K562 (cell line): ENCODE results near the gene SLC9C2. TPM values are rescaled to one million over a fixed set of nuclear protein-coding genes. Genes with fewer than 3 reads are reported as not detected.

Experiments
- ATAC-seq: fragments of 200-7000 bp; cut with Tn5 transposase; 3 replicates; pipeline ENCODE4 v1.9.1; 2020; ENCODE audit warnings: moderate library complexity
- BruUV-seq: library from RNA; stranded (reverse); fragments of 400-500 nt; replicated peaks from 2 replicates; lab custom pipeline; 2021; lab: Mats Ljungman, UMichigan
- CTCF ChIA-PET: fragments of 300-600 bp; formaldehyde crosslinking; extraction: SDS; loops from one replicate; lab custom pipeline; 2021; ENCODE audit warnings: low intra/inter-chr PET ratio; lab: Yijun Ruan, JAX
- POLR2A ChIA-PET: fragments of 300-600, 350-650 bp; sonication (Branson Sonifier 250); formaldehyde crosslinking; extraction: SDS; loops from one replicate; lab custom pipeline; 2021; ENCODE audit warnings: antibody characterized with exemption, inconsistent platforms; lab: Yijun Ruan, JAX
- DNase-seq, 4 experiments: peaks; one replicate each; pipeline versions ENCODE4 v3.0.0 to v3.0.0-alpha.2; 2011 to 2018; ENCODE audit warnings: low spot score in 3 of 4, mixed read lengths in 3 of 4; ENCODE audit errors: extremely low read depth in 1 of 4
- FAIRE-seq: peaks from 2 replicates; lab custom pipeline; 2011; peaks lifted over from hg19 to GRCh38; lab: Jason Lieb, UNC
- H2AFZ ChIP-seq: 2 replicates; pipeline ENCODE4 v1.6.0; 2011; ENCODE audit warnings: low read depth, low read length, control low read depth, inconsistent platforms
- H3K27ac ChIP-seq: fragments of 200-600 bp; 3 replicates; pipeline ENCODE4 v1.8.0; 2011; ENCODE audit warnings: low read depth, mild to moderate bottlenecking, control low read depth, inconsistent platforms, low read length, moderate library complexity, mixed read lengths; ENCODE audit errors: extremely low read depth
- H3K27me3 ChIP-seq, 2 experiments: fragments of 300-600 bp in 1 of 2; 2 replicates in 1 of 2; 3 replicates in 1 of 2; pipeline versions ENCODE4 v1.6.0 to v1.8.0; 2011; ENCODE audit warnings: inconsistent platforms in 2 of 2, low read length in 2 of 2, mild to moderate bottlenecking in 1 of 2, mixed read lengths in 1 of 2, moderate library complexity in 1 of 2; ENCODE audit not compliant: control insufficient read depth in 2 of 2, insufficient read depth in 2 of 2
- H3K36me3 ChIP-seq: fragments of 300-600 bp; 3 replicates; pipeline ENCODE4 v1.8.0; 2011; ENCODE audit warnings: mild to moderate bottlenecking, low read length, inconsistent platforms; ENCODE audit not compliant: control insufficient read depth, insufficient read depth
- H3K4me1 ChIP-seq, 2 experiments: fragments of 200-600 bp in 1 of 2; replicated peaks in 1 of 2; 2 replicates in 1 of 2; 3 replicates in 1 of 2; pipeline versions ENCODE4 v1.5.1 to v1.8.0; 2011; ENCODE audit warnings: inconsistent platforms in 2 of 2, low read length in 2 of 2, mild to moderate bottlenecking in 1 of 2, mixed read lengths in 1 of 2, moderate library complexity in 1 of 2; ENCODE audit not compliant: control insufficient read depth in 2 of 2, insufficient read depth in 2 of 2
- H3K4me2 ChIP-seq: 2 replicates; pipeline ENCODE4 v1.6.1; 2011; ENCODE audit warnings: low read length, control low read depth, inconsistent platforms, mixed read lengths; ENCODE audit not compliant: insufficient read depth
- H3K4me3 ChIP-seq: fragments of 200-600 bp; sonication (generic), shearing (Covaris generic); 2 replicates; pipeline ENCODE4 v1.5.1; 2016; ENCODE audit warnings: control low read depth, inconsistent platforms
- H3K79me2 ChIP-seq: fragments of 200-600 bp; 3 replicates; pipeline ENCODE4 v1.8.0; 2011; ENCODE audit warnings: low read length, inconsistent platforms; ENCODE audit not compliant: control insufficient read depth, insufficient read depth
- H3K9ac ChIP-seq, 2 experiments: 2 replicates each; pipeline versions ENCODE4 v1.6.0 to v1.6.1; 2011; ENCODE audit warnings: low read depth in 2 of 2, low read length in 2 of 2, control low read depth in 1 of 2, inconsistent platforms in 1 of 2, mild to moderate bottlenecking in 1 of 2, mixed read lengths in 1 of 2; ENCODE audit not compliant: insufficient read depth in 1 of 2
- H3K9me1 ChIP-seq: one replicate; pipeline ENCODE4 v1.6.0; 2011; ENCODE audit warnings: inconsistent platforms, mild to moderate bottlenecking, low read length, moderate library complexity; ENCODE audit not compliant: control insufficient read depth, insufficient read depth
- H3K9me3 ChIP-seq: replicated peaks from 2 replicates; pipeline ENCODE4 v1.5.1; 2011; ENCODE audit warnings: low read depth, low read length, inconsistent platforms; ENCODE audit not compliant: control insufficient read depth, insufficient read depth
- H4K20me1 ChIP-seq: replicated peaks from 2 replicates; pipeline ENCODE4 v1.6.1; 2011; ENCODE audit warnings: low read length, inconsistent platforms, mixed read lengths; ENCODE audit not compliant: control insufficient read depth, insufficient read depth
- CBX2 ChIP-seq: fragments of 200-600 bp; sonication (generic); IDR thresholded peaks from one replicate; pipeline ENCODE4 v1.6.1; 2012; ENCODE audit warnings: mild to moderate bottlenecking, low read length, inconsistent platforms; ENCODE audit not compliant: insufficient read depth, poor library complexity, severe bottlenecking
- CREM ChIP-seq: IDR thresholded peaks from 2 replicates; pipeline ENCODE4 v1.6.1; 2014; ENCODE audit warnings: antibody characterized with exemption, low read depth
- FOS ChIP-seq: IDR thresholded peaks from 3 replicates; pipeline ENCODE4 v1.6.1; 2011; ENCODE audit not compliant: insufficient read length; ENCODE audit errors: extremely low read depth
- SIX5 ChIP-seq, 2 experiments: IDR thresholded peaks; 2 replicates each; pipeline ENCODE4 v1.6.1; 2011; ENCODE audit warnings: low read length in 2 of 2, borderline replicate concordance in 1 of 2, low read depth in 1 of 2, mild to moderate bottlenecking in 1 of 2, moderate library complexity in 1 of 2; ENCODE audit not compliant: insufficient read depth in 1 of 2
- ZNF408 ChIP-seq: fragments of 250-450 bp; sonication (Bioruptor Pico); IDR thresholded peaks from 2 replicates; pipeline ENCODE4 v1.4.0; 2020; ENCODE audit warnings: low read depth, mild to moderate bottlenecking, moderate library complexity
- WGBS: fragments of 100-300 bp; shearing (Covaris generic); methylation state at CpG from one replicate; pipeline ENCODE4 v1.1.6; 2016; ENCODE audit warnings: low coverage, mixed read lengths; ENCODE audit not compliant: insufficient coverage; ENCODE audit errors: missing lambda C conversion rate; 5-methylcytosine and 5-hydroxymethylcytosine counted together
- in situ Hi-C: fragments of 300-500 bp; cut with MboI; formaldehyde crosslinking; loops from 4 replicates; pipeline ENCODE4 v1.15.0; 2018; ENCODE audit warnings: inconsistent platforms, mixed read lengths
- intact Hi-C: fragments of 100-400 bp; cut with micrococcal nuclease; formaldehyde crosslinking; loops from 2 replicates; pipeline ENCODE4 v1.14.2; 2022
- polyA plus RNA-seq, 8 experiments: library from polyadenylated mRNA; depleted of rRNA in 4 of 8; stranded (reverse) in 5 of 8; unstranded in 3 of 8; fragments of >200 nt; fragmentation: Nextera tagmentation in 2 of 8; fragmentation: Illumina TruSeq in 1 of 8; extraction: Ambion mirVana in 2 of 8; extraction: Trizol in 1 of 8; gene quantifications; 2 replicates each; pipeline versions ENCODE4 v1.2.1 to v1.2.3, GENCODE V29; 2011 to 2014; ENCODE audit warnings: inconsistent platforms in 1 of 8, missing spikeins in 1 of 8
- total RNA-seq, 7 experiments: library from RNA; depleted of rRNA in 6 of 7; stranded (reverse); fragments of >200 nt in 6 of 7; fragmentation: Illumina TruSeq in 2 of 7; extraction: Trizol in 2 of 7; gene quantifications; 2 replicates each; pipeline versions ENCODE4 v1.2.1 to v1.2.3, GENCODE V29; 2011 to 2021; ENCODE audit warnings: low replicate concordance in 1 of 7
- TF ChIP-seq, protein P1 (sequence below): IDR thresholded peaks from 3 replicates; pipeline ENCODE4 v1.6.1; 2011; ENCODE audit warnings: borderline replicate concordance, mild to moderate bottlenecking, moderate library complexity; ENCODE audit not compliant: insufficient read length; ENCODE audit errors: extremely low read depth
- TF ChIP-seq, protein P2 (sequence below): fragments of 450-650 bp; IDR thresholded peaks from 2 replicates; pipeline ENCODE4 v1.6.1; 2016; ENCODE audit warnings: low read depth
- TF ChIP-seq, protein P3 (sequence below): fragments of 450-650 bp; formaldehyde crosslinking; IDR thresholded peaks from 2 replicates; pipeline ENCODE4 v1.4.0; 2020; ENCODE audit warnings: mild to moderate bottlenecking, mixed read lengths

The SLC9C2 gene
- total and polyA plus RNA-seq, 9 of the 15 experiments (the other 6 are each of a cell fraction or from before 2014, with no cell fraction given), result 0.11 to 0.22 (median 0.15) TPM; not detected in 5

DNA sequence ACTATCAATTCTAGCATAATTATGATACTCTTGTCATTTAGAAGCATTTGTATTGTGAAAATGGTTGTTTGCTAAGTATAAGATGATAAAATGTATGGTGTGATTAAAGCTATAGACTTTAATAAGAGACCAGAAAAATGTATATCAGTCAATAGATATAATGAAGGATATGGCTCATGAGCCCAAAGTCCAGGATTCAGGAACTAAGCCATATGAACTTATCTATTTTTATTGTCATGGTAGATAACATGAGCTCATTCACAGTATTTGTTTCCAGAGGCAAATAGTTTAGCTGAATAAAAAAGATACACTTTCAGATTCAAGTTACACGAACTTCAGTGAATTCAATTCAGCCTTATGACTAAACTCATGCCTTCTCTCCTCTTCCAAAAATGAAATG, 93.1 kb downstream of the SLC9C2 start:
- H3K27me3 ChIP-seq, result no peaks in the 10 kb centered on the region
- no peak overlapping the region for H2AFZ ChIP-seq
- BruUV-seq, result no TSS peak
- H3K27ac ChIP-seq, result no peak overlapping the region
- ChIA-PET POLR2A (no interaction called here), CTCF (no interaction called here)
- in situ Hi-C loops (no loop called here), intact Hi-C loops (no loop called here)
- no peaks in the 10 kb centered on the region for H3K79me2 ChIP-seq
- H4K20me1 ChIP-seq, result no peaks in the 10 kb centered on the region
- H3K4me2 ChIP-seq, result no peak overlapping the region
- no peak overlapping the region for H3K4me3 ChIP-seq
- H3K4me1 ChIP-seq, result peaks cover 0 to 3% of the 10 kb centered on the region in 2 experiments; a peak in 1 of 5 replicates
- H3K36me3 ChIP-seq, result no peaks in the 10 kb centered on the region; the same call in 2 of the 3 replicates
- FAIRE-seq (no peak), ATAC-seq (no peak), DNase-seq (no peak)
- no peaks in the 10 kb centered on the region for H3K9me3 ChIP-seq
- H3K9ac ChIP-seq, result no peak overlapping the region
- no peaks in the 10 kb centered on the region for H3K9me1 ChIP-seq
- WGBS, result 18% methylated on average over 1 of the region's 1 CpG
- TF ChIP-seq SIX5 (IDR thresholded peaks at IDR 0.05; ENCODE audit: borderline replicate concordance in 1 of 2, insufficient read depth in 1 of 2, low read depth in 1 of 2, low read length in 2 of 2) (no peak), CREM (no peak), ZNF408 (no peak), FOS (no peak), CBX2 (no peak)
- TF ChIP-seq, protein P1, sequence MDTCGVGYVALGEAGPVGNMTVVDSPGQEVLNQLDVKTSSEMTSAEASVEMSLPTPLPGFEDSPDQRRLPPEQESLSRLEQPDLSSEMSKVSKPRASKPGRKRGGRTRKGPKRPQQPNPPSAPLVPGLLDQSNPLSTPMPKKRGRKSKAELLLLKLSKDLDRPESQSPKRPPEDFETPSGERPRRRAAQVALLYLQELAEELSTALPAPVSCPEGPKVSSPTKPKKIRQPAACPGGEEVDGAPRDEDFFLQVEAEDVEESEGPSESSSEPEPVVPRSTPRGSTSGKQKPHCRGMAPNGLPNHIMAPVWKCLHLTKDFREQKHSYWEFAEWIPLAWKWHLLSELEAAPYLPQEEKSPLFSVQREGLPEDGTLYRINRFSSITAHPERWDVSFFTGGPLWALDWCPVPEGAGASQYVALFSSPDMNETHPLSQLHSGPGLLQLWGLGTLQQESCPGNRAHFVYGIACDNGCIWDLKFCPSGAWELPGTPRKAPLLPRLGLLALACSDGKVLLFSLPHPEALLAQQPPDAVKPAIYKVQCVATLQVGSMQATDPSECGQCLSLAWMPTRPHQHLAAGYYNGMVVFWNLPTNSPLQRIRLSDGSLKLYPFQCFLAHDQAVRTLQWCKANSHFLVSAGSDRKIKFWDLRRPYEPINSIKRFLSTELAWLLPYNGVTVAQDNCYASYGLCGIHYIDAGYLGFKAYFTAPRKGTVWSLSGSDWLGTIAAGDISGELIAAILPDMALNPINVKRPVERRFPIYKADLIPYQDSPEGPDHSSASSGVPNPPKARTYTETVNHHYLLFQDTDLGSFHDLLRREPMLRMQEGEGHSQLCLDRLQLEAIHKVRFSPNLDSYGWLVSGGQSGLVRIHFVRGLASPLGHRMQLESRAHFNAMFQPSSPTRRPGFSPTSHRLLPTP, result no peak
- TF ChIP-seq, protein P2, sequence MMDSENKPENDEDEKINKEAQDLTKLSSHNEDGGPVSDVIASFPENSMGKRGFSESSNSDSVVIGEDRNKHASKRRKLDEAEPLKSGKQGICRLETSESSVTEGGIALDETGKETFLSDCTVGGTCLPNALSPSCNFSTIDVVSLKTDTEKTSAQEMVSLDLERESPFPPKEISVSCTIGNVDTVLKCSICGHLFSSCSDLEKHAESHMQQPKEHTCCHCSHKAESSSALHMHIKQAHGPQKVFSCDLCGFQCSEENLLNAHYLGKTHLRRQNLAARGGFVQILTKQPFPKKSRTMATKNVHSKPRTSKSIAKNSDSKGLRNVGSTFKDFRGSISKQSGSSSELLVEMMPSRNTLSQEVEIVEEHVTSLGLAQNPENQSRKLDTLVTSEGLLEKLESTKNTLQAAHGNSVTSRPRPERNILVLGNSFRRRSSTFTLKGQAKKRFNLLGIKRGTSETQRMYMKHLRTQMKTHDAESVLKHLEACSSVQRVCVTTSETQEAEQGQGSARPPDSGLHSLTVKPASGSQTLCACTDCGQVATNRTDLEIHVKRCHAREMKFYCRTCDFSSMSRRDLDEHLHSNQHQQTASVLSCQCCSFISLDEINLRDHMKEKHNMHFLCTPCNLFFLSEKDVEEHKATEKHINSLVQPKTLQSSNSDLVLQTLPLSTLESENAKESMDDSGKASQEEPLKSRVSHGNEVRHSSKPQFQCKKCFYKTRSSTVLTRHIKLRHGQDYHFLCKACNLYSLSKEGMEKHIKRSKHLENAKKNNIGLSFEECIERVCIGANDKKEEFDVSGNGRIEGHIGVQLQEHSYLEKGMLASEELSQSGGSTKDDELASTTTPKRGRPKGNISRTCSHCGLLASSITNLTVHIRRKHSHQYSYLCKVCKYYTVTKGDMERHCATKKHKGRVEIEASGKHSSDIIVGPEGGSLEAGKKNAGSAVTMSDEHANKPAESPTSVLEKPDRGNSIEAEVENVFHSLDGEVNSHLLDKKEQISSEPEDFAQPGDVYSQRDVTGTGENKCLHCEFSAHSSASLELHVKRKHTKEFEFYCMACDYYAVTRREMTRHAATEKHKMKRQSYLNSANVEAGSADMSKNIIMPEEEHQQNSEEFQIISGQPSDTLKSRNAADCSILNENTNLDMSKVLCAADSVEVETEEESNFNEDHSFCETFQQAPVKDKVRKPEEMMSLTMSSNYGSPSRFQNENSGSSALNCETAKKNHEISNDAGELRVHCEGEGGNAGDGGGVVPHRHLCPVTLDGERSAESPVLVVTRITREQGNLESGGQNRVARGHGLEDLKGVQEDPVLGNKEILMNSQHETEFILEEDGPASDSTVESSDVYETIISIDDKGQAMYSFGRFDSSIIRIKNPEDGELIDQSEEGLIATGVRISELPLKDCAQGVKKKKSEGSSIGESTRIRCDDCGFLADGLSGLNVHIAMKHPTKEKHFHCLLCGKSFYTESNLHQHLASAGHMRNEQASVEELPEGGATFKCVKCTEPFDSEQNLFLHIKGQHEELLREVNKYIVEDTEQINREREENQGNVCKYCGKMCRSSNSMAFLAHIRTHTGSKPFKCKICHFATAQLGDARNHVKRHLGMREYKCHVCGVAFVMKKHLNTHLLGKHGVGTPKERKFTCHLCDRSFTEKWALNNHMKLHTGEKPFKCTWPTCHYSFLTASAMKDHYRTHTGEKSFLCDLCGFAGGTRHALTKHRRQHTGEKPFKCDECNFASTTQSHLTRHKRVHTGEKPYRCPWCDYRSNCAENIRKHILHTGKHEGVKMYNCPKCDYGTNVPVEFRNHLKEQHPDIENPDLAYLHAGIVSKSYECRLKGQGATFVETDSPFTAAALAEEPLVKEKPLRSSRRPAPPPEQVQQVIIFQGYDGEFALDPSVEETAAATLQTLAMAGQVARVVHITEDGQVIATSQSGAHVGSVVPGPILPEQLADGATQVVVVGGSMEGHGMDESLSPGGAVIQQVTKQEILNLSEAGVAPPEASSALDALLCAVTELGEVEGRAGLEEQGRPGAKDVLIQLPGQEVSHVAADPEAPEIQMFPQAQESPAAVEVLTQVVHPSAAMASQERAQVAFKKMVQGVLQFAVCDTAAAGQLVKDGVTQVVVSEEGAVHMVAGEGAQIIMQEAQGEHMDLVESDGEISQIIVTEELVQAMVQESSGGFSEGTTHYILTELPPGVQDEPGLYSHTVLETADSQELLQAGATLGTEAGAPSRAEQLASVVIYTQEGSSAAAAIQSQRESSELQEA, result no peak
- TF ChIP-seq, protein P3, sequence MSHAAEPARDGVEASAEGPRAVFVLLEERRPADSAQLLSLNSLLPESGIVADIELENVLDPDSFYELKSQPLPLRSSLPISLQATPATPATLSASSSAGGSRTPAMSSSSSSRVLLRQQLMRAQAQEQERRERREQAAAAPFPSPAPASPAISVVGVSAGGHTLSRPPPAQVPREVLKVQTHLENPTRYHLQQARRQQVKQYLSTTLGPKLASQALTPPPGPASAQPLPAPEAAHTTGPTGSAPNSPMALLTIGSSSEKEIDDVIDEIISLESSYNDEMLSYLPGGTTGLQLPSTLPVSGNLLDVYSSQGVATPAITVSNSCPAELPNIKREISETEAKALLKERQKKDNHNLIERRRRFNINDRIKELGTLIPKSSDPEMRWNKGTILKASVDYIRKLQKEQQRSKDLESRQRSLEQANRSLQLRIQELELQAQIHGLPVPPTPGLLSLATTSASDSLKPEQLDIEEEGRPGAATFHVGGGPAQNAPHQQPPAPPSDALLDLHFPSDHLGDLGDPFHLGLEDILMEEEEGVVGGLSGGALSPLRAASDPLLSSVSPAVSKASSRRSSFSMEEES (CRISPR knock-in tag), result no peak
